SIG-M5 (cell line): Measurements from ENCODE around the gene RARB.

Experiments used
- DNase-seq: peaks from one replicate; lab custom pipeline; 2025; lab: John Stamatoyannopoulos, UW

Gene RARB

DNA sequence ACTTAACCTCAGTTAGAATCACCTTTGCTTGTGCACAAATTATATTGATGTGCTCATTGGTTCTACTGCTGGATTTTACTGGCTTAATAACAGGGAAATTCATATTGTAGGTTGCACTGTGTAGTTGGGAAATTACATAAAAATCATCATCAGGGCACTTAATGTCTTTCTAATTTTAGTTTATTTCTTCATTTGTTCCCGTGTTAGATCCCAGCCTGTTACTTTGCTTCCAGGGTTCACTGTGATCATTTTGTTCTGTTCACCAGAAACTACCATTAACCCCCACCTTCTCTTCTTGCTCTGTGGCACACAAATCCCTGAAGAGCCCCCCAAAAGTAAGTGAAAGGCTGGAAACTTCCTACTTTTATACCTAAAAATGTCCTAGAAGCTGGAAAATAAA lies 80.4 kb downstream of the RARB start:
- no peak for DNase-seq

DNA sequence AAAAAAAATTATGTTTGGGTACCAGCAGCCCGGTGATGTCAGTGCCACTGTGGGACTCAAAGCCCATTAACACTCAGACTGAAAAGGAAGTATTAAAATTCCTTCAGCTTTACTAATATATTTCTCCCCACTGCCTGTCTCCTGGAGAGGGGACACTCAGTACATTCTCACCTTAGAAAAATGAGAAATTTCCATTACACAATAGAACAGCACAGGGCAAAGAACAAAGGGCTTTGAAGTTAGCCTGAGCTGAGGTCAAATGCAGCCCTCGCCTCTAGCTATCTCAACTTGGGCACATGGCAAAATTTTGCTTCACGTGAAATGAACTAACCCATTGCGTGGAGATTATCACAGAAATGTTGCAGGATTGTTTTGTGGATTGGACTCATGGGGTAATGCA lies 80.8 kb downstream of the RARB start:
- DNase-seq: no peak

DNA sequence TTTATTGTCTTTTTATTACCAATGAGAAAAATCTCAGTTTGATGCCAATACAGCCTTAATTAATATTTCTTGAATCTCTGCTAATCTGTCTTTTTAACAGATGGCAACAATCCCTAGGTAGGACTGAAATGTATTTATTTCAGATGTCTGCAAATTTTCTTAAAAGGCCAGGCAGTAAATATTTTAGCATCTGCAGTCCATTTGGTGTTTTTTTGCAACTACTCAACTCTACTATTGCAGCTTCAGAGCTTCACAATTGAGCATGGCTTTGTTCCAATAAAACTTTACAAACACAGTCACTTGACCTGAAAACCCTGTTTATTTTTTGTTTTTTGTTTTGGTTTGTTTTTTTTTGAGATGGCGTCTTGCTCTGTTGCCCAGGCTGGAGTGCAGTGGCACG lies 82.7 kb downstream of the RARB start:
- DNase-seq: no peak

DNA sequence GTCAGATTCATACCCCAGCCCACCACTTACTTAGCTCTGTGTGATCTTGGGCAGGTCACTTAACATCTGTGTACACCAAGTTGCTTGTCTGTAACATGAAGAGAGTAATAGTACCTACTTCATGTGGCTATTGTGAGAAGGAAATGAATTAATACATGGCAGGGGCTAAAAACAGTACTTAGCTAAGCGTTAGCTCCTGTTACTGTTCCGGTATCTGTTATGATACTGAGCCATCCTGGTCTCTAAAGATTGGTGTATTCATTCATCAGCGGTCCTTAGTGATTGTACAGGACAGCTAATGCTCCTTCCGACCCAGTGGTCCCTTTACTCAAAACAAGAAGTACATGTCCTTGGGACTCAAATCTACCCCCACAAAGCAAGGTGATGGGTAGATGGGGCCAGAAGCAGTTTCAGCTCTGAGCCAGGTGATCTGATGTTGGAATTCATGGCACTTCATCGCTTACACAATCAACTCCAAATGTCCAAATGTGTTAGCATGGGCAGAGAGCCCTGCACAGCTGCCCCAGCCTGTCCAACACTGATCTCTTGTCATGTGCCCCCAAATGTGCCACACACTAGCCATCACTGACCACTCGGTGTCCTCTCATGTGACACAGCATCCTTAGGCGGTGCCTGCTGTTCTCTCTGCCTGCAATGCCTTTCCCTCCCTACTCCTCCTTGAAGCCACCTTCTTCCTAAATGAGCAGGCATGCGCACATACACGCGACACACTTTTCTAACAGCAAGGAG lies 84.1 kb downstream of the RARB start:
- no peak for DNase-seq

GRCh38 chr3:25513642-25514266 lies 85.7 kb downstream of the RARB start:
- DNase-seq: no peak

DNA sequence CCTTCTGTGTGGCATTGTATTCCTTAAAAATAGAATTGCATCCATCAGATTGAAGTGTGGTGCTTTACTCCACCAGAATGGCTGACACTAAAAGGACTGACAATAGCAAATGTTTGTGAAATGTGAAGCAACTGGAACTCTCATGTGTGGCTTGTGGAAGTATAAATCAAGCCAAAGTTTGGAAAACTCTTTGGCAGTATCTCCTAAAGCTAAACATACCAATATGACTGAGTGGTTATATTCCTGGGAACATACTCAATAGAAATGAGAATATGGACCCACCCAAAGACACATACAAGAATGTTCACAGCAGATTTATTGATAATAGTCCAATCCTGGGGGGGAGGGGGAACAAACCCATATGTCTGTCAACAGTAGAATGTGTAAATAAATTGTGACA lies 87.1 kb downstream of the RARB start:
- DNase-seq: no peak

GRCh38 chr3:25520926-25521559 lies 93.0 kb downstream of the RARB start:
- no peak for DNase-seq

DNA sequence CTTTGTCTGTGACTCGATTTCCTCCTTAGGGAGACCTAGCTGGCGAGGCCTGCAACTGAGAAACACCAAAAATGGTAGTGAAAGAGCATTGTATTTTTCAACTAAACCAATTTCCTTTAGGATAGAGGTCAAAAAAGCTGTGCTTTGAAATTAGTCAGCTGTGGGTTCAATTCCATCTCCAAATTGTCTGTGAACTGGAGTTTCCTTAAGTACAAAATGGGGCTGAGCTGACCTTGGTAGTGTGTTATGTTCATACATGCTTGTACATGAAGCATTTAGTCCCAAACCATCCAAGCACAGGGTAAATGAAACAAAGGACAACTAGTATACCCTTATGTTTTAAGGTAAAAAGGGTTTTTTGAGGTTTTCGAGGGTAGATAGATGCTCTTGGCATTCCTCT lies 99.3 kb downstream of the RARB start:
- DNase-seq: no peak

GRCh38 chr3:25527801-25528200 lies 99.7 kb downstream of the RARB start:
- no peak for DNase-seq

- DNase-seq: no peak
These were observed 103.9 kb downstream of the RARB start for GRCh38 chr3:25531971-25532370.

DNA sequence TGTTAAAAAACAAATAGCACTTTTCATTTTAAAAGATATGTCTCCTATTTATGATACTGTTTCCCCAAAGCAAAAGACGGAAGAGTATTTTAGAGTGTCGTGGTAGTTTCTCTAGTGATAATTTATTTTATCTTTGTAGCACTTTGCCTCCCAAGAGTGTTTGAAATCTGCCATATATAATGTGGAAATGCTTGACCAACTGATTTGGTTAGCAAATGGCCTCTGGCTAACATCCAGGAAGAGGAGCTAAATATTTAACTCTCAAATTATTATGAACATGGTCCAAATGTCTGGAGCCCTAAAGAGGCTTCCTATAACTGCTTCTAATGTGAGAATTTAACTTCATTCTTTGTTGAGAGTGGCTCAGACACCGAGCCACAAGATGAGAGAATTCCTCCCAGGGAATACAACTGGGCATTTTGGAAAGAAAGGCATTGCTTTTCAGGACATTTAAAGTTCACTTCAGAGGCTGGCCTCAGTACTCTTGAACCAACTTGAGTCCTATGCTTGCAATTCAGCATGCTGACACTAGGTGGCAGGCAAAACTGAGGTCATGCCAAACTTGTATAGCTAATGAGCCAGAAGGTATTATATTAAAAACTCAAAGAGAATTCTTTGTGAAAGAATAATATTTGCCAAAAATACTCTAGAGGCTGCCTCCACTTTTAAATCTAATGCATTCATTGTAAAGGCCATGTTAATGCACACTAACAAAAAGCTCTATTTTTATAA lies 104.5 kb downstream of the RARB start:
- DNase-seq: no peak

GRCh38 chr3:25533399-25533798 lies 105.3 kb downstream of the RARB start:
- no peak for DNase-seq

GRCh38 chr3:25534007-25534406 lies 105.9 kb downstream of the RARB start:
- no peak for DNase-seq

- DNase-seq: no peak
These were observed 108.7 kb downstream of the RARB start for GRCh38 chr3:25536521-25537391.

- no peak for DNase-seq
These were observed 109.5 kb downstream of the RARB start for GRCh38 chr3:25537516-25537915.

DNA sequence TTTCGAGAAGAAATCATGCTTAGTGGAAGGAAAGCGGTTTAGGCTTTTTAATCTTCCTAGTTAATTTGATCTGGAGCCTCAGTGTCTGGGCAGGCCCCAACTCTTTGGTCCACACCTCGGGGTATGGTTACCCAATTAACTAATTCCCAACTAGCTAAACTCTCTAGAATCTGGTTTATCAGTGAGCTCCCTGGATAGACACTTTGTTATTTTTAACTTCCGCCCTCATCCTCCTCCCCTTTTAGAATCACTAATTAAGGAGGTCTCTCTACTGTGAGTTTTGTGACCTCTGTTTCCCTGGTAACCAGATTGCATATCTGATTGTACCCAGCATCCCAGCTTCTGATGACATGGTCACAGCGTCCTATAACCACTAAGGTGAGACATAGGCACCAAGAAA lies 112.2 kb downstream of the RARB start:
- no peak for DNase-seq

- no peak for DNase-seq
These were observed 114.5 kb downstream of the RARB start for GRCh38 chr3:25542492-25543039.

DNA sequence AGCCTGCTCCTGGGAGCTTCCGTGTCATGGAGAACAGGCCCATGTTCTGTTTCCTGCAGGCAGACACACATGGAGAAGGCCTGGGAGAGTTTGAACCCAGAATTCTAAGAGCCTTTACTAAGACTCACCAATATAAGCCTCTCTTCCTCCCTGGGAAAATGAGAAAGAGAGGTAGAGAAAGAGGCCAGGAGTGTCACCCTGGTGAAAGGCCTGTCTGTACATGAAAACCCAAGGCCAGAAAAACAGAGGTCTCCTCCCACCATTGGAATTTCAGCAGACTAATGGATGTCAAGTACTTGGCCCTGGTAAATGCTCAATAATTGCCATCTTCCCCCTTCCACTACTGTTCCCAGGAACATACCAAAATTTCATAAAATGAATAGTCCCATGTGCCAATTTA lies 119.0 kb downstream of the RARB start:
- no peak for DNase-seq

DNA sequence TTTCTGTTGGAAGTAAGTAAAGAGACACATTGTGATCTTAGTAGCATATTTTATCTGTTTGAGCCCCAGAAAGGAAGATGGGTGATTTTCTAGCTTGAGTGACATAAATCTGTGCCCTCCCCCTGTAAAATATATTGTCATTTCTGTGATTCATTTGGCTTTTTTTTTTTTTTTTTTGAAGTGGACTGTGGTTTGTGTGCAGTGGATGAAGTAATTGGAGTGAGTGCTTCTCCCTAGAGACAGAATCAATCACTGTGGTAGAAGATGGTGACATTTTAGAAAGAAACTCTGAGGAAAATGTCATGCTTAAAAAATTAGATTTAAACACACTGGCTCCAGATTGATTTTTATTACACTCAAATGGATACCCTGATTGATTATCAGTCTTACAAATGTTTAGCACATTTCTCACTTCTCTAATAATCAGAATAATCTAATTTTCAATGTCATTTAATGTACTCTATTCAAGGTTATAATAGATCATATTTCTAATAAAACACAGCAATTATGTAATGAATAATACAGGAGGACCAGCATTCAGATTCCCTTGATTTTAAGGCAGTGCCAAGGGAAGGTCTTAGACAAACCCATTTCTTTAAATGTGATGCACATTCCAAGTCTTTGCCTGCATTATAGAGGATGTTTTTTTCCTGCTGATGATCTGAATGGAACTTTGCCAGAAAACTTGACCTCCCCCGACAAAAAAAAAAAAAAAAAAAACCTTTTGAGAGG lies 120.0 kb downstream of the RARB start:
- no peak for DNase-seq

DNA sequence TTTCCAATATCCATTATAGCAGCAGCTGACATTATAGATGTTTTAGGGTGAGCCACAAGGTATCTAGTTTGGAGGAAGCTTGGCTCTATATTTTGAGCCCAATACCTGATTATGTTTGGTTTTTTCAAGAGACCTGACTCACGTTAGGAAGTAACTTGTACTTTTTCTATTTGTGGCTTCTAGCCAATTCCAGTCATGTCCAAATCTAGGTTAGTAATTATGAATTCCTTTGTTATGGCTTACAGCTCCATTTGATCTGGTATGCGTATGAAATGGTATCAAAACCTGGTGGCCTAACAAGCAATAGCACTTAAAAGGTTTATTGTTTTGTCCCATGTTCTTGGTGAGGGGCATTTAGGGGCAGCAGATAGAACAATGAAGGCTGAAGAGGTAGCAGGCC lies 120.8 kb downstream of the RARB start:
- no peak for DNase-seq

GRCh38 chr3:25552251-25552650 lies 124.2 kb downstream of the RARB start:
- DNase-seq: no peak
